GM10266 (cell line): ENCODE data around the gene ZNF280A.

Source experiments
- DNase-seq: peaks from one replicate; pipeline ENCODE4 v3.0.0; 2012; ENCODE audit errors: extremely low spot score
- TF ChIP-seq, protein P1 (sequence below): IDR thresholded peaks from 2 replicates; pipeline ENCODE4 v1.5.1; 2012; ENCODE audit warnings: mild to moderate bottlenecking, low read depth; ENCODE audit not compliant: control insufficient read depth, insufficient read depth; ENCODE audit errors: missing control alignments

Gene ZNF280A

DNA sequence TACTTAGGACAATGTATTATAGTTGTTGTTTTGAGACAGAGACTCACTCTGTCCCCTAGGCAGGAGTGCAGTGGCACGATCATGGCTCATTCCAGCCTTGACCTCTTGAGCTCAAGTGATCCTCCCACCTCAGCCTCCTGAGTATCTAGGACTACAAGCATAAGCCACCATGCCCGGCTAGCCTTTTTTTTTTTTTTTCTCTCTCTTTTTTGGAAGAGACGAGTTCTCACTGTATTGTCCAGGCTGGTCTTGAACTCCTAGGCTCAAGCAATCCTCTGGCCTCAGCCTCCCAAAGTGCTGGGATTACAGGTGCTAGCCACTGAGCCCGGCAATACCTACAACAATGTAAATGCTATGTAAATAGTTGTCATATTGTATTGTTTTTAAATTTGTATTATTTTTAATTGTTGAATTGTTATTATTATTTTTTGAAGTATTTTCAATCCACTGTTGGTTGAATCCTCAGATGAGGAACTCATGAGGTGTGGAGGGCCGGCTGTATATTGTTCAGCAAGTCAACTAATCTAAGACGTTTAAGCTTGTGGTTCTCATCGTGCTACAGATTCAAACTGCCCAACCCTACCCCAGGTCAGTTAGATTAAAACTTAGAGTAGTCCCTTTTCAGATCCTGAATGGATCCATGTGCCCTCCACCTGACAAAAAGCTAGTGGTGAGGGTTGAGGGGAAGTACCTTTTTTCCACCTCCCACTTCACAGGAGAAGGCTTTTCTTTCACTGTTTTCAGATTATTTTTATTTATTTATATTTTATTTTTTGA is 11.9 kb upstream of the ZNF280A start:
- TF ChIP-seq, protein P1, sequence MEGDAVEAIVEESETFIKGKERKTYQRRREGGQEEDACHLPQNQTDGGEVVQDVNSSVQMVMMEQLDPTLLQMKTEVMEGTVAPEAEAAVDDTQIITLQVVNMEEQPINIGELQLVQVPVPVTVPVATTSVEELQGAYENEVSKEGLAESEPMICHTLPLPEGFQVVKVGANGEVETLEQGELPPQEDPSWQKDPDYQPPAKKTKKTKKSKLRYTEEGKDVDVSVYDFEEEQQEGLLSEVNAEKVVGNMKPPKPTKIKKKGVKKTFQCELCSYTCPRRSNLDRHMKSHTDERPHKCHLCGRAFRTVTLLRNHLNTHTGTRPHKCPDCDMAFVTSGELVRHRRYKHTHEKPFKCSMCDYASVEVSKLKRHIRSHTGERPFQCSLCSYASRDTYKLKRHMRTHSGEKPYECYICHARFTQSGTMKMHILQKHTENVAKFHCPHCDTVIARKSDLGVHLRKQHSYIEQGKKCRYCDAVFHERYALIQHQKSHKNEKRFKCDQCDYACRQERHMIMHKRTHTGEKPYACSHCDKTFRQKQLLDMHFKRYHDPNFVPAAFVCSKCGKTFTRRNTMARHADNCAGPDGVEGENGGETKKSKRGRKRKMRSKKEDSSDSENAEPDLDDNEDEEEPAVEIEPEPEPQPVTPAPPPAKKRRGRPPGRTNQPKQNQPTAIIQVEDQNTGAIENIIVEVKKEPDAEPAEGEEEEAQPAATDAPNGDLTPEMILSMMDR, result no peak
- DNase-seq, result no peak

DNA sequence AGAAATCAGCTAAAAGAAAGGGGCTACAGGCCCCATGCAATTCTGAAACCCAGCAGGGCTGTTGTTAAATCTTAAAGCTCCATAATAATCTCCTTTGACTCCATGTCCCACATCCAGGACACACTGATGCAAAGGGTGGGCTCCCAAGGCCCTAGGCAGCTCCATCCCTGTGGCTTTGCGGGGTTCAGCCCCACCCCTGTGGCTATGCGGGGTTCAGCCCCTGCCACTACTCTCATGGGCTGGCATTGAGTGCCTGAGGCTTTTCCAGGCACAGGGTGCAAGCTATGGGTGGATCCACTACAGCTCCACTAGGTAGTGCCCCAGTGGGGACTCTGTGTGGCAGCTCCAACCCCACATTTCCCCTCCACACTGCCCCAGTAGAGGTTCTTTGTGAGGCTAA is 8.7 kb upstream of the ZNF280A start:
- TF ChIP-seq, protein P1, result no peak

DNA sequence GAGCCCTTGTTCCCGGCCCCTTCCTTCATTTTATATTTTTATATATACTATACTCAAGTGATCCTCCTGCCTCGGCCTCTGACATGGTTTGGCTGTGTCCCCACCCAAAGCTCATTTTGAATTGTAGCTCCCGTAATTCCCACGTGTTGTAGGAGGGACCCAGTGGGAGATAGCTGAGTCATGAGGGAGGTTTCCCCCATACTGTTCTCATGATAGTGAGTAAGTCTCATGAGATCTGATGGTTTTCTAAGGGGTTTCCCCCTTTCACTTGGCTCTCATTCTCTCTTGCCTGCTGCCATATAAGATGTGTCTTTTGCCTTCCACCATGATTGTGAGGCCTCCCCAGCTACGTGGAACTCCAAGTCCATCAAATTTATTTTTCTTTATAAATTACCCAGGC is 7.2 kb upstream of the ZNF280A start:
- TF ChIP-seq, protein P1, result no peak
- DNase-seq, result no peak

More for the DNA sequence above, 8.7 kb upstream of the ZNF280A start:
- no peak for DNase-seq

DNA sequence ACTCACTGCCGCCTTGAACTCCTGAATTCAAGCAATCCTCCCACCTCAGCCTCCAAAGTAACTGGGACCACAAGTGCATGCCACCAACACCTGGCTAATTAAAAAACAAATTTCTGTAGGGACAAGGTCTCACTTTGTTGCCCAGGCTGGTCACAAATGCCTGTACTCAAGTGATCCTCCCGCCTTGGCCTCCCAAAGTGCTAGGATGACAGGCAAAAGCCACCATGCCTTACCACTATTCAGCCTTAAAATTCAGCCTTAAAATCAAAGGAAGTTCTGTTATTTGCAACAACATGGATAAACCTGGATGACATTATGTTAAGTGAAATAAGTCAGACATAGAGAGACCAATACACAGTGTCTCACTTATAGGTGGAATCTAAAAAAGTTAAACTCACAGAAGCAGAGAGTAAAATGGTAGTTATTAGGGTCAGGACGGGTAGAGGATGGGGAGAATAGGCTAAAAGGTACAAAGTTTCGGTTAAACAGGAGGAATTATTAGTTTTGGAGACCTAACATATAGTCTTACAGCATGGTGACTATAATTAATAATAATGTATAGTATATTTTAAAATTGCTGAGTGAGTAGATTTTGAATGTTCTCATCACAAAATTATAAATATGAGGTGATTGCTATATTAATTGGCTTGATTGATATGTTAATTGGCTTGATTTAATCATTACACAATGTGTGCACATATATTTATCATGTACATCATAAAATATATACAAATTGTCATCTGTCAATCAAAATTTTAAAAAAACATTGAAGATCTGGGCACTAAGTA is 6.2 kb upstream of the ZNF280A start:
- DNase-seq, result no peak
- TF ChIP-seq, protein P1, result no peak

DNA sequence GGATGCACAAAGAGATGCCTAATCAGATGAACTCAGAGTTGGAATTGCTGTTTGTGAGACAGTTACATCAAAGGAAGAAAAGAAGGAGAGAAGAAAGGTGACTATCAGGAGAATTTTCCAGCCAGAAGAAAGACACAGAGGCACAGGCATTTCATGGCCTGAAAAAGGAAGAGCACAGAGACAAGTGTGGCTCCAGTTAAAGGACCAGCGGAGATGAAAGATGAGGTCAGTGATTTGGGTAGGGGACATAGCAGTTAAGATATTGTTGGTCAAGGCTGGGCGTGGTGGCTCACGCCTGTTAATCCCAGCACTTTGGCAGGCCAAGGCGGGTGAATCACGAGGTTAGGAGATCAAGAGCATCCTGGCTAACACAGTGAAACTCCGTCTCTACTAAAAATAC is 3.4 kb upstream of the ZNF280A start:
- TF ChIP-seq, protein P1, result no peak
- no peak for DNase-seq

DNA sequence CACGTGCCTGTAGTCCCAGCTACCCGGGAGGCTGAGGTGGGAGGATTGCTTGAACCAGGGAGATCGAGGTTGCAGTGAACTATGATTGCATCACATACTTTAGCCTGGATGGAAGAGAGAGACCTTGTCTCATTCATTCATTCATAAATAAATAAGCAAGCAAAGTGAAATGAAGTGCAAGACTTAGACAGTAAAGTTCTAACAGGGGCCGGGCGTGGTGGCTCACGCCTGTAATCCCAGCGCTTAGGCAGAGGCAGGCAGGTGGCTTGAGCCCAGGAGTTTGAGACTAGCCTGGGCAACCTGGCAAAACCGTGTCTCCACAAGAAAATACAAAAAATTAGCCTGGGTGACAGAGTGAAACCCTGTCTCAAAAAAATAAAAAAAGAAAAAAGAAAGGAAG is 1.6 kb upstream of the ZNF280A start:
- DNase-seq, result no peak

More for the DNA sequence above, 1.6 kb upstream of the ZNF280A start:
- TF ChIP-seq, protein P1, result no peak
